Stimulated activated CD4-positive, alpha-beta T cell treated with anti-CD3 and anti-CD28 coated beads, Interleukin-12 subunit alpha, Interleukin-12 subunit beta, amount 100 ng/mL, for 24 hours (primary cell): ENCODE measurements around the gene TTC38.
A peak's percentile ranks its signal among the peaks of the same experiment; 100 is the strongest.

Source experiments
- DNase-seq, 2 experiments: peaks; one replicate each; pipeline ENCODE4 v3.0.0-alpha.2; 2020; ENCODE audit warnings: low read depth in 2 of 2

The TTC38 gene

GRCh38 chr22:46267431-46268279 lies at the start of gene TTC38:
TSS of gene TTC38 (plus strand) at chr22:46268008. CDS start at chr22:46268040, 32 bp downstream.
- DNase-seq: peak in 1 of 2 experiments; percentile 41

GRCh38 chr22:46219636-46220035 lies 48.2 kb upstream of the TTC38 start:
- no peak for DNase-seq

GRCh38 chr22:46220921-46221320 lies 46.9 kb upstream of the TTC38 start:
- no peak for DNase-seq

- no peak for DNase-seq
These were observed 43.5 kb upstream of the TTC38 start for GRCh38 chr22:46224044-46224897.

GRCh38 chr22:46224898-46225290 lies 42.9 kb upstream of the TTC38 start:
- DNase-seq: no peak

- no peak for DNase-seq
These were observed 42.2 kb upstream of the TTC38 start for GRCh38 chr22:46225631-46226030.

GRCh38 chr22:46226577-46226976 lies 41.2 kb upstream of the TTC38 start:
- no peak for DNase-seq

GRCh38 chr22:46229701-46230100 lies 38.1 kb upstream of the TTC38 start:
- DNase-seq: no peak

- DNase-seq: no peak
These were observed 37.4 kb upstream of the TTC38 start for GRCh38 chr22:46230262-46230901.

- DNase-seq: no peak
These were observed 34.6 kb upstream of the TTC38 start for GRCh38 chr22:46233231-46233630.

GRCh38 chr22:46234969-46235368 lies 32.8 kb upstream of the TTC38 start:
- DNase-seq: no peak

- DNase-seq: no peak
These were observed 30.2 kb upstream of the TTC38 start for GRCh38 chr22:46237453-46238124.

- DNase-seq: no peak
These were observed 29.3 kb upstream of the TTC38 start for GRCh38 chr22:46238541-46238940.

GRCh38 chr22:46239261-46240048 lies 28.4 kb upstream of the TTC38 start:
- DNase-seq: no peak

GRCh38 chr22:46240073-46240472 lies 27.7 kb upstream of the TTC38 start:
- DNase-seq: no peak

GRCh38 chr22:46240506-46240905 lies 27.3 kb upstream of the TTC38 start:
- DNase-seq: no peak

GRCh38 chr22:46240907-46241306 lies 26.9 kb upstream of the TTC38 start:
- no peak for DNase-seq

- no peak for DNase-seq
These were observed 26.3 kb upstream of the TTC38 start for GRCh38 chr22:46241396-46242007.

- no peak for DNase-seq
These were observed 25.7 kb upstream of the TTC38 start for GRCh38 chr22:46242076-46242475.

GRCh38 chr22:46244771-46245170 lies 23.0 kb upstream of the TTC38 start:
- no peak for DNase-seq
